Left ventricle myocardium inferior (tissue), 1 donor: ENCODE results near the gene PSMB7. TPM values are rescaled to one million over a fixed set of nuclear protein-coding genes. Genes with fewer than 3 reads are reported as not detected.
A peak's percentile ranks its signal among the peaks of the same experiment; 100 is the strongest.

Experiments
- DNase-seq: peaks from one replicate; pipeline ENCODE4 v3.0.0-alpha.2; 2020
- H3K27ac ChIP-seq: fragments of 200-600 bp; replicated peaks from 2 replicates; pipeline ENCODE4 v1.8.0; 2021
- H3K27me3 ChIP-seq: fragments of 200-600 bp; 2 replicates; pipeline ENCODE4 v1.8.0; 2021; ENCODE audit warnings: low read depth
- H3K36me3 ChIP-seq: fragments of 200-600 bp; 2 replicates; pipeline ENCODE4 v1.8.0; 2021
- H3K4me1 ChIP-seq: fragments of 200-600 bp; 2 replicates; pipeline ENCODE4 v1.8.0; 2021
- H3K4me3 ChIP-seq: fragments of 200-600 bp; 2 replicates; pipeline ENCODE4 v1.8.0; 2021; ENCODE audit warnings: mild to moderate bottlenecking, moderate library complexity
- H3K9me3 ChIP-seq: fragments of 200-600 bp; replicated peaks from 2 replicates; pipeline ENCODE4 v1.8.0; 2021
- CTCF ChIP-seq: fragments of 200-600 bp; IDR thresholded peaks from 2 replicates; pipeline ENCODE4 v1.8.0; 2021; ENCODE audit warnings: antibody characterized with exemption, mild to moderate bottlenecking, borderline replicate concordance
- intact Hi-C: fragments of 100-400 bp; cut with micrococcal nuclease; formaldehyde crosslinking; loops from one replicate; pipeline ENCODE4 v1.11.0; 2022
- total RNA-seq: library from RNA; stranded (reverse); fragmentation: NEBNext Ultra II Directional; extraction: Animal tissue kit (Norgen Biotek cat#: 25700); gene quantifications from one replicate; pipeline ENCODE4 v1.2.1, GENCODE V29; 2021
- donor health status: DM: no; HTN: yes; CAD: no; lungs with severe emphysema.

Gene PSMB7
- total RNA-seq, 1 donor from 2014 or later, result 159 TPM

- no peak for DNase-seq
- H3K4me3 ChIP-seq, result no peak overlapping the region
- peaks cover 11% of the 10 kb centered on the region for H3K36me3 ChIP-seq
- intact Hi-C loops, result no loop called here
- no peaks in the 10 kb centered on the region for H3K27me3 ChIP-seq
- H3K9me3 ChIP-seq, result no peaks in the 10 kb centered on the region
- no peak for TF ChIP-seq CTCF
- no peak overlapping the region for H3K27ac ChIP-seq
- peaks cover 50% of the 10 kb centered on the region for H3K4me1 ChIP-seq
These were observed 30.4 kb downstream of the PSMB7 start for GRCh38 chr9:124384846-124385245.

- no peaks in the 10 kb centered on the region for H3K9me3 ChIP-seq
- no peak overlapping the region for H3K4me3 ChIP-seq
- H3K4me1 ChIP-seq, result peaks cover 47% of the 10 kb centered on the region
- peaks cover 17% of the 10 kb centered on the region for H3K36me3 ChIP-seq
- no peaks in the 10 kb centered on the region for H3K27me3 ChIP-seq
- no peak overlapping the region for H3K27ac ChIP-seq
- intact Hi-C loops, result no loop called here
- TF ChIP-seq CTCF, result no peak
- DNase-seq, result no peak
These were observed 31.0 kb downstream of the PSMB7 start for GRCh38 chr9:124384210-124384609.

- peak overlapping the region; percentile 11 for H3K27ac ChIP-seq
These were observed 33.9 kb downstream of the PSMB7 start for GRCh38 chr9:124381170-124381945.

GRCh38 chr9:124377551-124378406 lies 37.5 kb downstream of the PSMB7 start:
- H3K27ac ChIP-seq, result peak overlapping the region; percentile 41
- H3K4me1 ChIP-seq, result peaks cover 32% of the 10 kb centered on the region
- TF ChIP-seq CTCF, result no peak
- no peak for DNase-seq
- intact Hi-C loops, result no loop called here
- H3K27me3 ChIP-seq, result no peaks in the 10 kb centered on the region
- H3K9me3 ChIP-seq, result no peaks in the 10 kb centered on the region
- peak overlapping the region; percentile 13 for H3K4me3 ChIP-seq
- peaks cover 13% of the 10 kb centered on the region for H3K36me3 ChIP-seq

More at GRCh38 chr9:124381170-124381945, 33.9 kb downstream of the PSMB7 start:
- no peak for DNase-seq
- Histone ChIP-seq H3K27me3 (no peaks in the 10 kb centered on the region), H3K4me1 (peaks cover 47% of the 10 kb centered on the region), H3K9me3 (no peaks in the 10 kb centered on the region), H3K4me3 (no peak overlapping the region), H3K36me3 (peaks cover 17% of the 10 kb centered on the region)
- TF ChIP-seq CTCF, result no peak
- intact Hi-C loops, result no loop called here

GRCh38 chr9:124376329-124376728 lies 38.9 kb downstream of the PSMB7 start:
- no peak for DNase-seq
- Histone ChIP-seq H3K9me3 (no peaks in the 10 kb centered on the region), H3K4me1 (peaks cover 41% of the 10 kb centered on the region), H3K27ac (no peak overlapping the region), H3K4me3 (no peak overlapping the region), H3K36me3 (peaks cover 13% of the 10 kb centered on the region), H3K27me3 (no peaks in the 10 kb centered on the region)
- intact Hi-C loops, result no loop called here
- TF ChIP-seq CTCF, result no peak
